Neuronal stem cell (in vitro differentiated cells): Measurements from ENCODE around the gene EN2.

ENCODE experiments used
- DNase-seq: peaks from one replicate; pipeline ENCODE4 v3.0.0-alpha.2; 2013; ENCODE audit warnings: low spot score
- H2AFZ ChIP-seq: one replicate; pipeline ENCODE4 v1.6.1; 2013; ENCODE audit warnings: mild to moderate bottlenecking, low read length, inconsistent platforms
- H2AK5ac ChIP-seq: 2 replicates; pipeline ENCODE4 v1.6.1; 2013; ENCODE audit warnings: low read depth, mild to moderate bottlenecking, inconsistent platforms, low read length, moderate library complexity, mixed read lengths
- H2BK120ac ChIP-seq: 2 replicates; pipeline ENCODE4 v1.6.1; 2013; ENCODE audit warnings: low read depth, mild to moderate bottlenecking, inconsistent platforms, low read length, moderate library complexity, mixed read lengths
- H2BK12ac ChIP-seq: one replicate; pipeline ENCODE4 v1.6.1; 2013; ENCODE audit warnings: low read length, inconsistent platforms
- H2BK15ac ChIP-seq: 2 replicates; pipeline ENCODE4 v1.6.1; 2013; ENCODE audit warnings: mild to moderate bottlenecking, low read length, inconsistent platforms, mixed read lengths
- H2BK5ac ChIP-seq: one replicate; pipeline ENCODE4 v1.6.1; 2013; ENCODE audit warnings: inconsistent platforms, mild to moderate bottlenecking, low read length, moderate library complexity
- H3K14ac ChIP-seq: one replicate; pipeline ENCODE4 v1.6.1; 2013; ENCODE audit warnings: low read length, inconsistent platforms
- H3K18ac ChIP-seq: 2 replicates; pipeline ENCODE4 v1.6.1; 2013; ENCODE audit warnings: low read length, inconsistent platforms
- H3K23ac ChIP-seq: 2 replicates; pipeline ENCODE4 v1.6.1; 2013; ENCODE audit warnings: low read depth, mild to moderate bottlenecking, mixed read lengths, low read length, inconsistent platforms; ENCODE audit not compliant: poor library complexity
- H3K27ac ChIP-seq: replicated peaks from 3 replicates; pipeline ENCODE4 v1.5.1; 2013; ENCODE audit warnings: low read length, inconsistent platforms
- H3K27me3 ChIP-seq, 3 experiments: 2 replicates each; pipeline ENCODE4 v1.6.1; 2013; ENCODE audit warnings: low read length in 3 of 3, mild to moderate bottlenecking in 2 of 3, inconsistent platforms in 1 of 3, low read depth in 1 of 3, mixed read lengths in 1 of 3, moderate library complexity in 1 of 3; ENCODE audit not compliant: control insufficient read depth in 3 of 3, insufficient read depth in 3 of 3
- H3K36me3 ChIP-seq, 2 donors: replicated peaks in 1 of 2; 2 replicates each; pipeline ENCODE4 v1.6.1; 2013; ENCODE audit warnings: low read length in 2 of 2; ENCODE audit not compliant: control insufficient read depth in 2 of 2, insufficient read depth in 2 of 2
- H3K4ac ChIP-seq: 2 replicates; pipeline ENCODE4 v1.6.1; 2013; ENCODE audit warnings: inconsistent platforms, mild to moderate bottlenecking, low read length, moderate library complexity
- H3K4me1 ChIP-seq, 2 donors: 1 replicate in 1 of 2; 2 replicates in 1 of 2; pipeline ENCODE4 v1.6.1; 2013; ENCODE audit warnings: low read length in 2 of 2, low read depth in 1 of 2; ENCODE audit not compliant: control insufficient read depth in 2 of 2, insufficient read depth in 1 of 2
- H3K4me2 ChIP-seq: one replicate; pipeline ENCODE4 v1.6.1; 2013; ENCODE audit warnings: mild to moderate bottlenecking, low read length, inconsistent platforms; ENCODE audit not compliant: insufficient read depth, poor library complexity, severe bottlenecking
- H3K4me3 ChIP-seq, 2 donors: 2 replicates each; pipeline ENCODE4 v1.5.1; 2013; ENCODE audit warnings: low read length in 2 of 2, mild to moderate bottlenecking in 2 of 2, inconsistent platforms in 1 of 2, moderate library complexity in 1 of 2
- H3K79me1 ChIP-seq: one replicate; pipeline ENCODE4 v1.6.1; 2013; ENCODE audit warnings: low read depth, mild to moderate bottlenecking, inconsistent platforms, low read length, moderate library complexity
- H3K9ac ChIP-seq: one replicate; pipeline ENCODE4 v1.6.1; 2013; ENCODE audit warnings: mild to moderate bottlenecking, low read depth, low read length, inconsistent platforms; ENCODE audit not compliant: poor library complexity
- H3K9me3 ChIP-seq, 2 donors: replicated peaks in 1 of 2; 2 replicates each; pipeline versions ENCODE3 to v1.6.1; 2013; ENCODE audit warnings: low read length in 2 of 2, mild to moderate bottlenecking in 2 of 2, inconsistent platforms in 1 of 2, low read depth in 1 of 2, mixed read lengths in 1 of 2, moderate library complexity in 1 of 2; ENCODE audit not compliant: control insufficient read depth in 2 of 2, insufficient read depth in 1 of 2
- H4K8ac ChIP-seq: one replicate; pipeline ENCODE4 v1.6.1; 2013; ENCODE audit warnings: low read depth, mild to moderate bottlenecking, inconsistent platforms, low read length, moderate library complexity
- H4K91ac ChIP-seq: one replicate; pipeline ENCODE4 v1.6.1; 2013; ENCODE audit warnings: low read length, low read depth, mild to moderate bottlenecking, inconsistent platforms; ENCODE audit not compliant: poor library complexity
- WGBS, 2 donors: extraction: QIAGEN DNeasy Blood & Tissue Kit; methylation state at CpG; one replicate each; pipeline ENCODE4 v1.1.7; 2013; ENCODE audit warnings: missing lambda C conversion rate in 2 of 2, mixed read lengths in 1 of 2; ENCODE audit not compliant: insufficient read length in 2 of 2, insufficient replicate concordance in 1 of 2; ENCODE audit errors: extremely low coverage in 2 of 2; 5-methylcytosine and 5-hydroxymethylcytosine counted together

The EN2 gene

DNA sequence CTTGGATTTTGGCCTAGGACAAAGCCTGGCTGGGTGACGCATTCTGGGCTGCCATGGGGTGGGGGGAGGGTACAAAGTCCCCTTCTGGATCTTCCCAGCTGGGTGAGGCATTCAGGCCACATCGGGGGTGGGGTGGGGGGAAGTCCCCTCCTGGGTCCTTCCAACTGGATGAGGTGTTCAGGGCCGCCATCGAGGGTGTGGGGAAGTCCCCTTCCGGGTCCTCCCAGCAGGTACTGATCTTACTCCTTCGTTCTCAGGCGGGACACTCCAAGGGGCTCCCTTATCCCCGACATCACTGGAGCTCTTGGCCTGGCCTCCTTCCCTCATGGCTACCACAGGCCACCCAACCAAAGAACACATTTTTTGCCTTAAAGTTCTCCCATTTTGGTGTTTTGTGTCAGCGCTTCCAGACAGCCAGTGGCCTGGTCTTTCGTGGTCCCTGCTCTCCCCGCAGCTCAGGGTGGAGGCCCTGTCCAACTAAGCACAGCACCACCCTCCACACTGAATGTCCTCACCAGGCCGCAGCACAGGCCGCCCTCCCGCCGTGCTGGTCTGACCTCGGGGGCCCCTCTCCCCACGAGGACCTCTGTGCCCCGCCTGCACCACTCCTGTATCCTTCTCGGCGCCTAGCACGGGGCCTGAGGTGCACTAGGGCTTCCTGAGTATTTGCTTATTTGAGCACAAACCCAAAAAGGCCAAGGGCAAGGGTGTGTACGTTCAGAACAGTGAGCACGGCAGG is 38.5 kb downstream of the EN2 start:
- no CpG with 5 or more reads among the region's 23 CpGs for WGBS, 2 donors
- H2BK5ac ChIP-seq: no peak overlapping the region
- no peak overlapping the region for H4K8ac ChIP-seq
- H3K79me1 ChIP-seq: no peaks in the 10 kb centered on the region
- H2AFZ ChIP-seq: no peak overlapping the region
- no peak overlapping the region for H2BK15ac ChIP-seq
- H3K4ac ChIP-seq: no peak overlapping the region
- H3K27me3 ChIP-seq: peaks cover 0 to 46% (median 0%) of the 10 kb centered on the region in 3 experiments
- H3K9me3 ChIP-seq: no peaks in the 10 kb centered on the region
- no peak for DNase-seq
- no peak overlapping the region for H3K9ac ChIP-seq
- H4K91ac ChIP-seq: no peak overlapping the region
- H3K4me1 ChIP-seq: peaks cover 5 to 29% of the 10 kb centered on the region in 2 donors
- peaks cover 0 to 71% of the 10 kb centered on the region in 2 donors for H3K36me3 ChIP-seq
- no peak overlapping the region for H3K23ac ChIP-seq
- H3K4me2 ChIP-seq: no peak overlapping the region
- H3K4me3 ChIP-seq: no peak overlapping the region
- H3K14ac ChIP-seq: no peak overlapping the region
- no peak overlapping the region for H2AK5ac ChIP-seq
- H2BK12ac ChIP-seq: no peak overlapping the region
- H3K27ac ChIP-seq: no peak overlapping the region
- H2BK120ac ChIP-seq: no peak overlapping the region
- H3K18ac ChIP-seq: peak overlapping the region; percentile 36

DNA sequence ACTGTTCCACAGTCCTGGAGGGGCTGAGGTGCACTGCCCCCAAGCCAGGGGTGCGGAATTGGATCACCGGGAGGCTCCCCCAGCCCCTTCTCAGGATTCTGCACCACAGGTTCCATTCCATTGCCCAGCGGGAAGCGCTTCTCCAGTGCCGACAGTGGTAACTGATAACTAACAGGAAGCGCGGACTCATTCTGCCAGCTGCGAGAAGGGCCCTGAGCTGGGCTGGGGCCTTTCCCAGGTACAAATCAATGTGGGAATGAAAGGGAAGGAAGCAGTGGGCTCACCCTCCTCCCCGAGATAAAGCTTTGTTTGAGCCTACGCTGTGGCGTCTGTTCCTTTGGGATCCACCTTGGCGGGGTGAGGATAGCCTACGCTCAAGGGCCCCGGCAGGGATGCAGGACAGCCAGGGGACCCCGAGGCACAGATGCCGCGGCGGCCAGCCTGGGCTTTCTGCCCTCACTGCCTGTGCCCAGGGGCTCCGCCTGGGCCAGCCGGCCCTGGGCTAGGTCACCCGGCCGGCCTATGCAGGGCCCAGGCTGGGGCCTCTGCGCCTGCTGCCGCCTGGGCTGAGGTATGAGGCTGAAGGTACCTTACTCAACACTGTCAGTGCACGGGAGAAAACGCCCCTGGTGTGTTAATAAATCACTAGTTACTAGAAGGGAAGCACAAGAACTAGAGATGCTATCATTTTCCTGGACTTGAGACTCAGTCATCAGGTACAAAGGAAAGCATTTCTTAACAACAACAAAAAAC is 39.4 kb downstream of the EN2 start:
- H4K8ac ChIP-seq: no peak overlapping the region
- H3K9me3 ChIP-seq: no peaks in the 10 kb centered on the region
- H3K9ac ChIP-seq: no peak overlapping the region
- peaks cover 0 to 80% of the 10 kb centered on the region in 2 donors for H3K36me3 ChIP-seq
- no peak overlapping the region for H2BK15ac ChIP-seq
- H2BK120ac ChIP-seq: no peak overlapping the region
- no peak overlapping the region for H3K23ac ChIP-seq
- WGBS, 2 donors: no CpG with 5 or more reads among the region's 26 CpGs
- no peak overlapping the region for H2BK5ac ChIP-seq
- H2AFZ ChIP-seq: no peak overlapping the region
- H3K4me3 ChIP-seq: no peak overlapping the region
- H2AK5ac ChIP-seq: no peak overlapping the region
- no peak overlapping the region for H3K4me2 ChIP-seq
- no peak overlapping the region for H3K14ac ChIP-seq
- peaks cover 0 to 22% of the 10 kb centered on the region in 2 donors for H3K4me1 ChIP-seq
- no peak overlapping the region for H4K91ac ChIP-seq
- H3K27ac ChIP-seq: no peak overlapping the region
- H3K4ac ChIP-seq: no peak overlapping the region
- DNase-seq: no peak
- H3K79me1 ChIP-seq: no peaks in the 10 kb centered on the region
- H2BK12ac ChIP-seq: no peak overlapping the region
- peaks cover 0 to 43% (median 0%) of the 10 kb centered on the region in 3 experiments for H3K27me3 ChIP-seq
- H3K18ac ChIP-seq: no peak overlapping the region

DNA sequence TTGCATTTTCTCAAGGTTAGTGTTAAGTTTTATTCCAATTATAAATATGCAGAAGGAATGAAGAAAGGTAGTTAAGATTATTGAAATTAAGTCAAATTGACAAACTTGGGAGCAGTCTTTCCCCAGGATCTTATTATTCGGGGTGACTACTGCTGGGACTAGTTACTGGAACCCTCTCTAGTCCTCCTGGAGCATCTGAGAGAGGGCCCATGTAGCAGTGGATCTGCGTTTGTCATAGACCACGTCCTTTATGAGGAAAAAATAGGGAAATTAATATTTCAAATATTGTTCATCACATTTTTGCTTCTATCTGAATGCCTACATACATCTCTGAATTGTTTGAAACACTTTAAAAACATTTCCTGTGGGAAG is 47.5 kb downstream of the EN2 start:
- no peak overlapping the region for H2BK15ac ChIP-seq
- no peaks in the 10 kb centered on the region for H3K9me3 ChIP-seq
- H2AK5ac ChIP-seq: no peak overlapping the region
- no peak overlapping the region for H2BK5ac ChIP-seq
- H3K36me3 ChIP-seq: peaks cover 0 to 64% of the 10 kb centered on the region in 2 donors
- no peak overlapping the region for H2AFZ ChIP-seq
- no peak overlapping the region for H3K23ac ChIP-seq
- H3K14ac ChIP-seq: no peak overlapping the region
- no peak overlapping the region for H3K4ac ChIP-seq
- no peak overlapping the region for H3K18ac ChIP-seq
- peaks cover 0 to 15% of the 10 kb centered on the region in 2 donors for H3K4me1 ChIP-seq
- no peak overlapping the region for H2BK120ac ChIP-seq
- H3K27me3 ChIP-seq: peaks cover 0 to 75% (median 20%) of the 10 kb centered on the region in 3 experiments
- no peak overlapping the region for H3K4me3 ChIP-seq
- H3K79me1 ChIP-seq: no peaks in the 10 kb centered on the region
- H4K8ac ChIP-seq: no peak overlapping the region
- H2BK12ac ChIP-seq: no peak overlapping the region
- no CpG with 5 or more reads among the region's 3 CpGs for WGBS, 2 donors
- H3K9ac ChIP-seq: no peak overlapping the region
- no peak overlapping the region for H4K91ac ChIP-seq
- DNase-seq: no peak
- no peak overlapping the region for H3K27ac ChIP-seq
- H3K4me2 ChIP-seq: no peak overlapping the region

DNA sequence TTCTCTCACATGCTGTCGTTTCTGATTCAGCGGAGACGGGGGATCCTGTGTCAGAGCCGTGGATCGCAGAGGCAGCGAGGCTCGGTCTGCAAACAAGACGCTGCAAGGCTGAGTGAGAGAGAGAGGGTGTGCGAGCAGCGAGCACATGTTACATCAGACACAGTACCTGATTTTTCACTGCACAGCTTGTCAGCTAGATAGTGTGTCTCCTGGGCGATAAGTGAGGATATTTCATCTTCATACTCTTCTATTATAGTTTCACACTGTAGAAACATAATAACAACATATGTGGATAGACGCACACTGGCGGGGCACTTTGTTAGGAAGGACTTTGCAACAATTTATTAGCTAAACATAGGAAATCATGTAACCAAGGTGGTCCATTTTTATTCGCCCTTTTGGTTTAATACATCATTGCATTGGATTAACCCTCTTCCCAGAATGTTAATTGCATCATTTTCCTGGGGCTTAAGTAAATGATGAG is 49.0 kb downstream of the EN2 start:
- no peak overlapping the region for H3K18ac ChIP-seq
- peaks cover 0 to 21% of the 10 kb centered on the region in 2 donors for H3K4me1 ChIP-seq
- H2BK120ac ChIP-seq: no peak overlapping the region
- no peak overlapping the region for H4K91ac ChIP-seq
- H3K14ac ChIP-seq: no peak overlapping the region
- no peak for DNase-seq
- no peaks in the 10 kb centered on the region for H3K9me3 ChIP-seq
- no peak overlapping the region for H3K27ac ChIP-seq
- H3K4ac ChIP-seq: no peak overlapping the region
- no peak overlapping the region for H3K9ac ChIP-seq
- no peak overlapping the region for H3K23ac ChIP-seq
- H2BK5ac ChIP-seq: no peak overlapping the region
- H3K79me1 ChIP-seq: no peaks in the 10 kb centered on the region
- H2AK5ac ChIP-seq: no peak overlapping the region
- no peak overlapping the region for H2BK12ac ChIP-seq
- peaks cover 0 to 72% (median 20%) of the 10 kb centered on the region in 3 experiments for H3K27me3 ChIP-seq
- H2AFZ ChIP-seq: peak overlapping the region; percentile 3
- peaks cover 0 to 49% of the 10 kb centered on the region in 2 donors for H3K36me3 ChIP-seq
- H4K8ac ChIP-seq: no peak overlapping the region
- WGBS, 2 donors: no CpG with 5 or more reads among the region's 14 CpGs
- no peak overlapping the region for H3K4me2 ChIP-seq
- no peak overlapping the region for H2BK15ac ChIP-seq
- H3K4me3 ChIP-seq: peak overlapping the region in 1 of 2 donors; percentile 65
